Smooth muscle cell (in vitro differentiated cells): ENCODE data around the gene ISCU. TPM values are rescaled to one million over a fixed set of nuclear protein-coding genes. Genes with fewer than 3 reads are reported as not detected.

Experiments
- DNase-seq: peaks from one replicate; lab custom pipeline; 2025; ENCODE audit not compliant: unreplicated experiment; lab: John Stamatoyannopoulos, UW
- H2AFZ ChIP-seq: fragments of 200-600 bp; sonication (generic); 2 replicates; pipeline ENCODE4 v1.6.0; 2016; ENCODE audit warnings: antibody characterized with exemption, low read depth, mild to moderate bottlenecking
- H3F3A ChIP-seq: fragments of 200-600 bp; sonication (generic); 2 replicates; pipeline ENCODE4 v1.6.0; 2017; ENCODE audit warnings: antibody characterized with exemption, low read depth
- H3K27ac ChIP-seq: fragments of 200-600 bp; sonication (generic); 2 replicates; pipeline ENCODE4 v1.5.1; 2016; ENCODE audit warnings: low read depth, mild to moderate bottlenecking
- H3K27me3 ChIP-seq: fragments of 200-600 bp; sonication (generic); 2 replicates; pipeline ENCODE4 v1.6.1; 2016; ENCODE audit warnings: low read depth, mild to moderate bottlenecking
- H3K36me3 ChIP-seq: fragments of 200-600 bp; sonication (generic); 2 replicates; pipeline ENCODE4 v1.5.1; 2016; ENCODE audit warnings: low read depth
- H3K4me1 ChIP-seq: fragments of 200-600 bp; sonication (generic); 2 replicates; pipeline ENCODE4 v1.5.1; 2016; ENCODE audit warnings: low read depth
- H3K4me2 ChIP-seq: fragments of 200-600 bp; sonication (generic); 2 replicates; pipeline ENCODE4 v1.6.0; 2016; ENCODE audit warnings: mild to moderate bottlenecking
- H3K4me3 ChIP-seq: fragments of 200-600 bp; sonication (generic); 2 replicates; pipeline ENCODE4 v1.5.1; 2016; ENCODE audit warnings: mild to moderate bottlenecking
- H3K79me2 ChIP-seq: fragments of 200-600 bp; sonication (generic); 2 replicates; pipeline ENCODE4 v1.6.0; 2016; ENCODE audit warnings: low read depth, mild to moderate bottlenecking
- H3K9ac ChIP-seq: fragments of 200-600 bp; sonication (generic); 2 replicates; pipeline ENCODE4 v1.6.0; 2016; ENCODE audit warnings: low read depth
- H3K9me3 ChIP-seq: fragments of 200-600 bp; sonication (generic); replicated peaks from 2 replicates; pipeline ENCODE4 v1.5.1; 2016; ENCODE audit warnings: low read depth
- H4K20me1 ChIP-seq: fragments of 200-600 bp; sonication (generic); 2 replicates; pipeline ENCODE4 v1.6.0; 2016; ENCODE audit warnings: low read depth
- WGBS: methylation state at CpG from one replicate; pipeline ENCODE4 v1.1.7; 2016; ENCODE audit warnings: low lambda C conversion rate; 5-methylcytosine and 5-hydroxymethylcytosine counted together
- polyA plus RNA-seq: library from polyadenylated mRNA; unstranded; fragments of >200 nt; fragmentation: Nextera tagmentation; extraction: Ambion mirVana; gene quantifications from 2 replicates; pipeline ENCODE4 v1.2.1, GENCODE V29; 2016
- total RNA-seq: library from RNA; depleted of rRNA; stranded (reverse); fragments of >200 nt; gene quantifications from 2 replicates; pipeline ENCODE4 v1.2.3, GENCODE V29; 2014
- TF ChIP-seq, protein P1 (sequence below): fragments of 200-600 bp; sonication (generic); IDR thresholded peaks from 2 replicates; pipeline ENCODE4 v1.5.1; 2017; ENCODE audit warnings: borderline replicate concordance, mild to moderate bottlenecking, antibody characterized with exemption; ENCODE audit not compliant: insufficient read depth, poor library complexity, severe bottlenecking

The ISCU gene
- total and polyA plus RNA-seq, 2 experiments from 2014 or later, result 138 to 140 TPM

DNA sequence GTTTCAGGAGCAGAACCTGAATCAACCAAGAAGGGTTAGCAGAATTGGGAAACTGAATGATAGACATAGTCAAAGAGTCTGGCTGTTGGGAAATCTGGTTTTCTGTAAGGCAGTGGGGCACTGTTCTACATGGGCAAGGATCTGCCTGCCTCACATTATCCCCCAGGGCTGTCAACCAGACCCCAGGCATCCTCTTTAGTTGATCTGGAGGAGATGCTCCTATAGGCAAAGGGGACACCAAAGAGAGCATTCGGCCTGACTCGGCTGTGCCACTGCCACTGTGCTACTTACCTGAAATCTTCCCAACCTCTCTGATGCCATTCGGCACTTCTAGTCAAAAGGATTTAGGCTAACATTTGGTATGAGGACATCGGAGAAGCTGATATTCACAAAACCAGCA is 4.1 kb downstream of the ISCU start:
- Histone ChIP-seq H3K9me3 (no peaks in the 10 kb centered on the region), H3K9ac (no peak overlapping the region), H3K79me2 (peaks cover 14% of the 10 kb centered on the region), H3K36me3 (peaks cover 11% of the 10 kb centered on the region), H3K4me3 (no peak overlapping the region), H3K27me3 (no peaks in the 10 kb centered on the region), H3K27ac (no peak overlapping the region), H4K20me1 (peaks cover 8% of the 10 kb centered on the region), H2AFZ (no peak overlapping the region), H3K4me2 (no peak overlapping the region), H3K4me1 (no peaks in the 10 kb centered on the region), H3F3A (peaks cover 19% of the 10 kb centered on the region)
- 95% methylated on average over 4 of the region's 4 CpGs for WGBS
- TF ChIP-seq, protein P1, sequence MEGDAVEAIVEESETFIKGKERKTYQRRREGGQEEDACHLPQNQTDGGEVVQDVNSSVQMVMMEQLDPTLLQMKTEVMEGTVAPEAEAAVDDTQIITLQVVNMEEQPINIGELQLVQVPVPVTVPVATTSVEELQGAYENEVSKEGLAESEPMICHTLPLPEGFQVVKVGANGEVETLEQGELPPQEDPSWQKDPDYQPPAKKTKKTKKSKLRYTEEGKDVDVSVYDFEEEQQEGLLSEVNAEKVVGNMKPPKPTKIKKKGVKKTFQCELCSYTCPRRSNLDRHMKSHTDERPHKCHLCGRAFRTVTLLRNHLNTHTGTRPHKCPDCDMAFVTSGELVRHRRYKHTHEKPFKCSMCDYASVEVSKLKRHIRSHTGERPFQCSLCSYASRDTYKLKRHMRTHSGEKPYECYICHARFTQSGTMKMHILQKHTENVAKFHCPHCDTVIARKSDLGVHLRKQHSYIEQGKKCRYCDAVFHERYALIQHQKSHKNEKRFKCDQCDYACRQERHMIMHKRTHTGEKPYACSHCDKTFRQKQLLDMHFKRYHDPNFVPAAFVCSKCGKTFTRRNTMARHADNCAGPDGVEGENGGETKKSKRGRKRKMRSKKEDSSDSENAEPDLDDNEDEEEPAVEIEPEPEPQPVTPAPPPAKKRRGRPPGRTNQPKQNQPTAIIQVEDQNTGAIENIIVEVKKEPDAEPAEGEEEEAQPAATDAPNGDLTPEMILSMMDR, result no peak
- DNase-seq, result no peak

DNA sequence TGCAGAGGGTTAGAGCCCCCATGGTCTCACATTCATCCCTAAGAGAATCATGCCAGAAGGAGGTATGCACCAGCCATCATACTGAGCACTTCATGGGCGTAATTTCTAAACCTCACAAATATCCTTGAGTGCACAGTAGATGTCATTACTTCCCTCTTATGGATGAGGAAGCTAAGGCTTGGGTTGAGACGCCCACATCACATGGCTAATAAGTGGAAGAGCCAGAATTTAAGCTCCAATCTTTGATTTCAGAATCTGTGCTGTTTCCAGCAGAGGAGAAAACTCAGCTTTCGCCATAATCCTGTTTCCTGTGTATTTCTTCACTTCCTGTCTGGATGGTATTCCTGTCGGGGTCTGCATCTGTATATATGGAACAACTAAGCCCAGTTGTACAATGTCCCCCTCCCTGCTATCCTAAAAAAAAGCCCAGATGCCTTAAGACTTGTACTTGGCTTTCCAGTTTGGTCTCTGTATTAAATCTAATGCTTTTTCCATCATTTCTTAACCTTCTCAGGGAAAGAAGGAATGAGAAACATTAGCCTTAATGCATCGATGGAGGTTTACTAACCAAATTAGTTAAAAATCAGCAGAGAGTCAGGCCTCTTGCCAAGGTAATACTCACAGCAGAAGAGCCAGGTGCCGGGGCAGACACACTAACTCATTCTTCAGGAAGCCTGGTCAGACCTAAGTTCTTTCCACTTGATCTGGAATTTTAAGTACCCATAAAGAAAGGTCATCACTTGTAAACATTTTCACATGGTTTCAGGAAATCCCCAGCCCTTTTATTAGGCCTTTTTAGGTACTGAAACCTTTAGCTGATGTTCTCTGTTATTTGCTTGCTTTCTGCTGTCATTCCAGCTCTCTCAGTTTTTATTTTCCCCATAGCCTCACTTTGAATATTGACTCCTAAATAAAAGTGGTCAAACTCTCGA is 5.3 kb downstream of the ISCU start:
- Histone ChIP-seq H3K9me3 (no peaks in the 10 kb centered on the region), H3K4me3 (no peak overlapping the region), H2AFZ (no peak overlapping the region), H3F3A (peaks cover 19% of the 10 kb centered on the region), H3K36me3 (peaks cover 11% of the 10 kb centered on the region), H3K9ac (no peak overlapping the region), H4K20me1 (peaks cover 8% of the 10 kb centered on the region), H3K4me1 (no peaks in the 10 kb centered on the region), H3K27ac (no peak overlapping the region), H3K79me2 (peaks cover 13% of the 10 kb centered on the region), H3K27me3 (no peaks in the 10 kb centered on the region), H3K4me2 (no peak overlapping the region)
- TF ChIP-seq, protein P1, result no peak
- WGBS, result 60% methylated on average over 7 of the region's 7 CpGs
- DNase-seq, result no peak

DNA sequence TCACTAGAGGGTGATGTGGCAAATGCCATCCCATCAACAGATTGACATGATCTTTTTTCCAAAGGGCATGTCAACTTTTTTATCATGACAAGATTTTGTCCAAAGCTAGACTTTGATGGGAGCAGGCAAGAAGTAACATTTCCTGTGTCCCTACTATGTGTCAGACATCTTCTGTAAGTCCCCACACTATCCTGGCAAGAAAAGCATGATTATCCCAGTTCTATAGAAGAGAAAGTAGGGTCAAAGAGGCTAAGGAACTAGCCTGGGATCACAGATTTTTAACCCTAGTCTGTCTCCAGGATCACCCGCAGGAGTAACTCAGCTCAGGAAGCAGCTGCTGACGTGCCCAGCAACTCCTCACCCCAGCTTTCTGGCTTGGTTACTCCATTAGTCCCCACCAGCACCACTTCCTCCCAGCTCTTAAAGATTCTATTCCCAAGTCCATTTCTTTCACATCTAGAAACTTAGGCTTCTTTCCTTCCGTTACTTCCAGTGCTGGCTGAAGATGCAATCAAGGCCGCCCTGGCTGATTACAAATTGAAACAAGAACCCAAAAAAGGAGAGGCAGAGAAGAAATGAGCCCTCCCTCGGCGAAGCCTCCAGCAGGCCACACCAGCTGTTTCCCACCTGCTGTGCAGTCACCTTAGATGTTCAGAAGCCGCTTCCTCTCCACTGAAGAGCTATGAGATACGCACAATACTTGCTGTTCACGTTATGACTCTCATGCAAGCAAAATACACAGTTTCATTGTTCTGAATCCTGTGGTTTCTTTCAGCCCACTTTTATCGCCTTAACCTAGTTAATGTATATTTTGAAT is 6.2 kb downstream of the ISCU start:
- H3K4me3 ChIP-seq, result no peak overlapping the region
- H3K9ac ChIP-seq, result no peak overlapping the region

More for the DNA sequence above, 6.2 kb downstream of the ISCU start:
- peaks cover 19% of the 10 kb centered on the region for H3F3A ChIP-seq
- H3K36me3 ChIP-seq, result peaks cover 11% of the 10 kb centered on the region
- no peak overlapping the region for H3K4me2 ChIP-seq
- no peak for DNase-seq
- H2AFZ ChIP-seq, result no peak overlapping the region
- whole genome bisulfite sequencing, result 92% methylated on average over 10 of the region's 10 CpGs
- H3K27ac ChIP-seq, result no peak overlapping the region
- H3K4me1 ChIP-seq, result no peaks in the 10 kb centered on the region
- H3K9me3 ChIP-seq, result no peaks in the 10 kb centered on the region
- peaks cover 8% of the 10 kb centered on the region for H4K20me1 ChIP-seq
- TF ChIP-seq, protein P1, result no peak
- no peaks in the 10 kb centered on the region for H3K27me3 ChIP-seq
- H3K79me2 ChIP-seq, result peaks cover 6% of the 10 kb centered on the region
